ENCODE data around the gene PRKCI.
"Not testable (repeated sequence)": the region's sequence is repeated elsewhere in the genome, so short reads cannot be mapped to it uniquely, and the experiment has no call there.

PRKCI gene

GRCh38 chr3:170327040-170327808, 105.0 kb downstream of the PRKCI start:
- no peak for DNase-seq (ENCODE audit: insufficient read length)
- TF ChIP-seq POLR2A (IDR thresholded peaks at IDR 0.05; ENCODE audit: low read depth, low read length) (no peak), POLR2AphosphoS5 (IDR thresholded peaks at IDR 0.05; ENCODE audit: low read depth, low read length) (no peak), TAF1 (IDR thresholded peaks at IDR 0.05; ENCODE audit: borderline replicate concordance, low read depth, low read length) (no peak)
- no peak for FAIRE-seq

- not testable (repeated sequence) for FAIRE-seq; DNase-seq (ENCODE audit: insufficient read length)
Observed at GRCh38 chr3:170327868-170328548, 105.8 kb downstream of the PRKCI start.

- no peak for FAIRE-seq
- TF ChIP-seq TAF1 (IDR thresholded peaks at IDR 0.05; ENCODE audit: borderline replicate concordance, low read depth, low read length) (no peak), POLR2AphosphoS5 (IDR thresholded peaks at IDR 0.05; ENCODE audit: low read depth, low read length) (no peak), POLR2A (IDR thresholded peaks at IDR 0.05; ENCODE audit: low read depth, low read length) (no peak)
- no peak for DNase-seq (ENCODE audit: insufficient read length)
Observed at GRCh38 chr3:170330366-170330765, 108.1 kb downstream of the PRKCI start.

GRCh38 chr3:170331143-170331542, 108.9 kb downstream of the PRKCI start:
- FAIRE-seq (no peak), DNase-seq (ENCODE audit: insufficient read length) (no peak)
- TF ChIP-seq POLR2AphosphoS5 (IDR thresholded peaks at IDR 0.05; ENCODE audit: low read depth, low read length) (no peak), TAF1 (IDR thresholded peaks at IDR 0.05; ENCODE audit: borderline replicate concordance, low read depth, low read length) (no peak), POLR2A (IDR thresholded peaks at IDR 0.05; ENCODE audit: low read depth, low read length) (no peak)

GRCh38 chr3:170337420-170337819, 115.2 kb downstream of the PRKCI start:
- no peak for FAIRE-seq
- TF ChIP-seq POLR2A (IDR thresholded peaks at IDR 0.05; ENCODE audit: low read depth, low read length) (no peak), TAF1 (IDR thresholded peaks at IDR 0.05; ENCODE audit: borderline replicate concordance, low read depth, low read length) (no peak), POLR2AphosphoS5 (IDR thresholded peaks at IDR 0.05; ENCODE audit: low read depth, low read length) (no peak)
- no peak for DNase-seq (ENCODE audit: insufficient read length)

GRCh38 chr3:170338690-170339340, 116.6 kb downstream of the PRKCI start:
- FAIRE-seq (no peak), DNase-seq (ENCODE audit: insufficient read length) (no peak)
- TF ChIP-seq POLR2A (IDR thresholded peaks at IDR 0.05; ENCODE audit: low read depth, low read length) (no peak), TAF1 (IDR thresholded peaks at IDR 0.05; ENCODE audit: borderline replicate concordance, low read depth, low read length) (no peak), POLR2AphosphoS5 (IDR thresholded peaks at IDR 0.05; ENCODE audit: low read depth, low read length) (no peak)

GRCh38 chr3:170342273-170342672, 120.0 kb downstream of the PRKCI start:
- DNase-seq (ENCODE audit: insufficient read length); FAIRE-seq: not testable (repeated sequence)

GRCh38 chr3:170343859-170344258, 121.6 kb downstream of the PRKCI start:
- FAIRE-seq; DNase-seq (ENCODE audit: insufficient read length): not testable (repeated sequence)

GRCh38 chr3:170344971-170345370, 122.7 kb downstream of the PRKCI start:
- TF ChIP-seq POLR2A (IDR thresholded peaks at IDR 0.05; ENCODE audit: low read depth, low read length): no peak
- TF ChIP-seq TAF1 (IDR thresholded peaks at IDR 0.05; ENCODE audit: borderline replicate concordance, low read depth, low read length): no peak
- no peak for TF ChIP-seq POLR2AphosphoS5 (IDR thresholded peaks at IDR 0.05; ENCODE audit: low read depth, low read length)
- DNase-seq (ENCODE audit: insufficient read length): no peak
- FAIRE-seq: no peak

GRCh38 chr3:170346481-170347392, 124.5 kb downstream of the PRKCI start:
- DNase-seq (ENCODE audit: insufficient read length) (no peak), FAIRE-seq (no peak)
- TF ChIP-seq POLR2A (IDR thresholded peaks at IDR 0.05; ENCODE audit: low read depth, low read length): no peak
- no peak for TF ChIP-seq POLR2AphosphoS5 (IDR thresholded peaks at IDR 0.05; ENCODE audit: low read depth, low read length)
- no peak for TF ChIP-seq TAF1 (IDR thresholded peaks at IDR 0.05; ENCODE audit: borderline replicate concordance, low read depth, low read length)

- TF ChIP-seq TAF1 (IDR thresholded peaks at IDR 0.05; ENCODE audit: borderline replicate concordance, low read depth, low read length): no peak
- no peak for TF ChIP-seq POLR2A (IDR thresholded peaks at IDR 0.05; ENCODE audit: low read depth, low read length)
- no peak for TF ChIP-seq POLR2AphosphoS5 (IDR thresholded peaks at IDR 0.05; ENCODE audit: low read depth, low read length)
- no peak for DNase-seq (ENCODE audit: insufficient read length)
- FAIRE-seq: peak; percentile 40
Observed at GRCh38 chr3:170350515-170351413, 128.5 kb downstream of the PRKCI start.
